Neural crest cell (in vitro differentiated cells): ENCODE measurements around the gene POU6F1. TPM values are rescaled to one million over a fixed set of nuclear protein-coding genes. Genes with fewer than 3 reads are reported as not detected.
A peak's percentile ranks its signal among the peaks of the same experiment; 100 is the strongest.

Experiments used
- DNase-seq: peaks from one replicate; pipeline ENCODE4 v3.0.0; 2021; ENCODE audit warnings: low read depth, mixed read lengths, low spot score
- H3K27ac Mint-ChIP-seq: one replicate; pipeline ENCODE4 v1.8.0; 2021; ENCODE audit warnings: mild to moderate bottlenecking, mixed read lengths; ENCODE audit not compliant: unreplicated experiment
- H3K27me3 Mint-ChIP-seq: 2 replicates; pipeline ENCODE4 v1.8.0; 2021; ENCODE audit warnings: low read depth, mild to moderate bottlenecking, mixed read lengths
- H3K36me3 Mint-ChIP-seq: 2 replicates; pipeline ENCODE4 v1.8.0; 2021; ENCODE audit warnings: low read depth, mild to moderate bottlenecking, mixed read lengths
- H3K4me1 Mint-ChIP-seq: 2 replicates; pipeline ENCODE4 v1.8.0; 2021; ENCODE audit warnings: mixed read lengths
- H3K4me3 Mint-ChIP-seq: one replicate; pipeline ENCODE4 v1.8.0; 2021; ENCODE audit warnings: mild to moderate bottlenecking, mixed read lengths
- H3K9me3 Mint-ChIP-seq: 2 replicates; pipeline ENCODE4 v1.8.0; 2021; ENCODE audit warnings: mixed read lengths
- CTCF ChIP-seq: fragments of 200-600 bp; sonication (generic); conservative IDR thresholded peaks from 2 replicates; pipeline ENCODE4 v1.5.0; 2021; ENCODE audit warnings: antibody characterized with exemption, mild to moderate bottlenecking
- total RNA-seq: library from RNA; stranded (reverse); gene quantifications from 2 replicates; pipeline ENCODE4 v1.2.1, GENCODE V29; 2021

Gene POU6F1
- total RNA-seq, 1 donor from 2014 or later: 7.7 TPM

- H3K4me3 Mint-ChIP-seq: peak overlapping the region; percentile 79
- no peaks in the 10 kb centered on the region for H3K9me3 Mint-ChIP-seq
- H3K4me1 Mint-ChIP-seq: peaks cover 17% of the 10 kb centered on the region
- no peak for TF ChIP-seq CTCF
- H3K27me3 Mint-ChIP-seq: no peaks in the 10 kb centered on the region
- no peaks in the 10 kb centered on the region for H3K36me3 Mint-ChIP-seq
- DNase-seq: no peak
- H3K27ac Mint-ChIP-seq: peak overlapping the region; percentile 85
Measured at GRCh38 chr12:51218607-51219161, 822 bp upstream of the POU6F1 start.

GRCh38 chr12:51217133-51217967 is 512 bp downstream of the POU6F1 start:
- Mint-ChIP-seq H3K4me1 (peaks cover 17% of the 10 kb centered on the region), H3K27ac (peak overlapping the region; percentile 50), H3K36me3 (no peaks in the 10 kb centered on the region), H3K9me3 (no peaks in the 10 kb centered on the region), H3K27me3 (no peaks in the 10 kb centered on the region), H3K4me3 (peak overlapping the region; percentile 79)
- peak; percentile 37 for DNase-seq
- TF ChIP-seq CTCF: peak; percentile 32

GRCh38 chr12:51216642-51217041 is 1.2 kb downstream of the POU6F1 start:
- no peaks in the 10 kb centered on the region for H3K27me3 Mint-ChIP-seq
- DNase-seq: no peak
- H3K4me3 Mint-ChIP-seq: peak overlapping the region; percentile 79
- no peaks in the 10 kb centered on the region for H3K9me3 Mint-ChIP-seq
- no peaks in the 10 kb centered on the region for H3K36me3 Mint-ChIP-seq
- no peak overlapping the region for H3K27ac Mint-ChIP-seq
- no peak for TF ChIP-seq CTCF
- peaks cover 17% of the 10 kb centered on the region for H3K4me1 Mint-ChIP-seq

GRCh38 chr12:51214895-51215294 is 3.0 kb downstream of the POU6F1 start:
- Mint-ChIP-seq H3K4me3 (peak overlapping the region; percentile 41), H3K27ac (no peak overlapping the region), H3K36me3 (no peaks in the 10 kb centered on the region), H3K4me1 (peaks cover 24% of the 10 kb centered on the region), H3K27me3 (no peaks in the 10 kb centered on the region), H3K9me3 (no peaks in the 10 kb centered on the region)
- DNase-seq: no peak
- TF ChIP-seq CTCF: no peak

GRCh38 chr12:51210690-51211395 is 7.0 kb downstream of the POU6F1 start:
- Mint-ChIP-seq H3K27ac (no peak overlapping the region), H3K9me3 (no peaks in the 10 kb centered on the region), H3K36me3 (no peaks in the 10 kb centered on the region), H3K4me3 (peak overlapping the region; percentile 18), H3K4me1 (peaks cover 7% of the 10 kb centered on the region), H3K27me3 (no peaks in the 10 kb centered on the region)
- DNase-seq: no peak
- TF ChIP-seq CTCF: no peak
